OCI-LY1 (cell line): ENCODE data around the gene NTSR1.

Source experiments
- EZH2 ChIP-seq: fragments of 200-600 bp; sonication (generic), shearing (Covaris generic); IDR thresholded peaks from 2 replicates; pipeline ENCODE4 v1.8.0; 2017; ENCODE audit warnings: borderline replicate concordance, mixed run types, mild to moderate bottlenecking, antibody characterized with exemption, low read length, moderate library complexity, mixed read lengths
- TF ChIP-seq, protein P1 (sequence below): fragments of 200-600 bp; sonication (generic), shearing (Covaris generic); IDR thresholded peaks from 2 replicates; pipeline ENCODE4 v1.5.1; 2017; ENCODE audit warnings: mild to moderate bottlenecking, antibody characterized with exemption, low read length, moderate library complexity, mixed read lengths

DNA sequence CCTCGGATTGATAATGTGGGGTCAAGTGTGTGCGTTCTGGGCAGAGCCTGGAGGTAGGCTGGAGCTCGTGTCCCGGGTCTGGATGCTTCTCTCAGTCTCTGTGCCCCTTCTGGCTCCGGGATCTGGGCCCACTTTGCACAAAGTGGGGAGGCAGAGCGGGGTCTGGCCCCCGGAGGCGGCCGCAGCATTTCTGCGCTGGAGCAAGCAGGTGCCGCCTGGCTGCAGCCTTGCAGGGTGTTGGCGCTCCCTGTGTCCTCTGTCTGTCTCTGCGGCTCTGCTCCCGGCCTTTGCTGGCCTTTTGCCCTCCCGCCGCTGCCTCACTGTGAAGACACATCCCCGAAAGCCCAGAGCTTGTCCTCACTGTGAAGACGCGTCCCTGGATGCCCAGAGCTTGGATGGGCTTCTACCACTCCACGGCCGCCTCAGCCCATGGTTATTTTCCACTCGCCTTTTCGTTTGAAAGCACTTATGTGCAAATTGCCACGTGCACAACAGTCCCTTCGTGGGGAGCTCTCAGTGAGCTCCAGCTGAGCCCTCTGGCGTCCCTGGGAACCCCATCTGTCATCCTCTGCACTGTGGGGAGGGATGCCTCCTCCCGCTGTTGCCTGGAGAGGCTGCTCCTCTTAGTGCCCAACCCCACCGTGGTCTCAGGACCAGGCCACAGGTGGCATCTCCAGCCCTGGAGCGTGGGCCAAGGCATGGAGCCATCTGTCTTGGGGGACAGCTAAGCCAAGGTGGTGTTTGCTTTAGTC is 49.0 kb upstream of the NTSR1 start:
- TF ChIP-seq, protein P1, sequence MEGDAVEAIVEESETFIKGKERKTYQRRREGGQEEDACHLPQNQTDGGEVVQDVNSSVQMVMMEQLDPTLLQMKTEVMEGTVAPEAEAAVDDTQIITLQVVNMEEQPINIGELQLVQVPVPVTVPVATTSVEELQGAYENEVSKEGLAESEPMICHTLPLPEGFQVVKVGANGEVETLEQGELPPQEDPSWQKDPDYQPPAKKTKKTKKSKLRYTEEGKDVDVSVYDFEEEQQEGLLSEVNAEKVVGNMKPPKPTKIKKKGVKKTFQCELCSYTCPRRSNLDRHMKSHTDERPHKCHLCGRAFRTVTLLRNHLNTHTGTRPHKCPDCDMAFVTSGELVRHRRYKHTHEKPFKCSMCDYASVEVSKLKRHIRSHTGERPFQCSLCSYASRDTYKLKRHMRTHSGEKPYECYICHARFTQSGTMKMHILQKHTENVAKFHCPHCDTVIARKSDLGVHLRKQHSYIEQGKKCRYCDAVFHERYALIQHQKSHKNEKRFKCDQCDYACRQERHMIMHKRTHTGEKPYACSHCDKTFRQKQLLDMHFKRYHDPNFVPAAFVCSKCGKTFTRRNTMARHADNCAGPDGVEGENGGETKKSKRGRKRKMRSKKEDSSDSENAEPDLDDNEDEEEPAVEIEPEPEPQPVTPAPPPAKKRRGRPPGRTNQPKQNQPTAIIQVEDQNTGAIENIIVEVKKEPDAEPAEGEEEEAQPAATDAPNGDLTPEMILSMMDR = no peak
- TF ChIP-seq EZH2 = no peak
